Measurements from ENCODE around the gene SPTBN5.
A peak's percentile ranks its signal among the peaks of the same experiment; 100 is the strongest.

Gene SPTBN5

GRCh38 chr15:41893422-41894250 is at the start of gene SPTBN5:
Gene SPTBN5, minus strand, starts transcription at chr15:41894053. Its CDS starts 556 bp downstream, at chr15:41893497.
- H3K27ac ChIP-seq, result peak within 1 kb of the TSS; percentile 97
- DNase-seq (ENCODE audit: low spot score), result no peak
- POLR2A ChIA-PET (ENCODE audit: low non-redundant PET), result no interaction called here
- TF ChIP-seq CTCF (conservative IDR thresholded peaks at IDR 0.05; ENCODE audit: low read depth), result no peak
- CTCF ChIA-PET, result interaction anchor here (0.6 to 2.5 kb wide), 5 partner anchors 11 to 48 kb away, joined by 3 to 11 read pairs (median 4); no protein-coding TSS in a partner anchor

GRCh38 chr15:41942886-41943285 is 49.0 kb upstream of the SPTBN5 start:
- no peak for TF ChIP-seq CTCF (conservative IDR thresholded peaks at IDR 0.05; ENCODE audit: low read depth)
- peak overlapping the region; percentile 95 for H3K27ac ChIP-seq
- CTCF ChIA-PET, result no interaction called here
- DNase-seq (ENCODE audit: low spot score), result no peak
- POLR2A ChIA-PET (ENCODE audit: low non-redundant PET), result no interaction called here

- ChIA-PET POLR2A (ENCODE audit: low non-redundant PET) (no interaction called here), CTCF (no interaction called here)
- TF ChIP-seq CTCF (conservative IDR thresholded peaks at IDR 0.05; ENCODE audit: low read depth), result no peak
- DNase-seq (ENCODE audit: low spot score), result no peak
- H3K27ac ChIP-seq, result peak overlapping the region; percentile 95
Observed at GRCh38 chr15:41941644-41942415, 48.0 kb upstream of the SPTBN5 start.

GRCh38 chr15:41940441-41940857 is 46.6 kb upstream of the SPTBN5 start:
- CTCF ChIA-PET, result interaction anchor here (0.6 to 0.7 kb wide), 2 partner anchors 32 to 555 kb away, joined by 3 to 5 read pairs; no protein-coding TSS in a partner anchor
- DNase-seq (ENCODE audit: low spot score), result peak; percentile 90
- TF ChIP-seq CTCF (conservative IDR thresholded peaks at IDR 0.05; ENCODE audit: low read depth), result no peak
- peak overlapping the region; percentile 83 for H3K27ac ChIP-seq
- POLR2A ChIA-PET (ENCODE audit: low non-redundant PET), result interaction anchor here (0.7 kb wide), 1 partner anchor 13 kb away, joined by 4 read pairs; no protein-coding TSS in a partner anchor

- no peak for DNase-seq (ENCODE audit: low spot score)
- H3K27ac ChIP-seq, result peak overlapping the region; percentile 83
- TF ChIP-seq CTCF (conservative IDR thresholded peaks at IDR 0.05; ENCODE audit: low read depth), result no peak
- ChIA-PET CTCF (interaction anchor here (0.7 kb wide), 1 partner anchor 556 kb away, joined by 5 read pairs; no protein-coding TSS in a partner anchor), POLR2A (ENCODE audit: low non-redundant PET) (no interaction called here)
Observed at GRCh38 chr15:41939986-41940385, 46.1 kb upstream of the SPTBN5 start.

- no peak for TF ChIP-seq CTCF (conservative IDR thresholded peaks at IDR 0.05; ENCODE audit: low read depth)
- no peak overlapping the region for H3K27ac ChIP-seq
- CTCF ChIA-PET, result no interaction called here
- DNase-seq (ENCODE audit: low spot score), result no peak
- POLR2A ChIA-PET (ENCODE audit: low non-redundant PET), result no interaction called here
Observed at GRCh38 chr15:41937568-41937923, 43.7 kb upstream of the SPTBN5 start.

Data from RWPE1 (cell line).